Colonic mucosa (tissue), 4 donors: ENCODE measurements around the gene CHD6. TPM values are rescaled to one million over a fixed set of nuclear protein-coding genes. Genes with fewer than 3 reads are reported as not detected.

Experiments
- DNase-seq: peaks from one replicate; pipeline ENCODE4 v3.0.0-alpha.2; 2020
- H3K27ac ChIP-seq: fragments of 200-600 bp; one replicate; pipeline ENCODE4 v1.8.0; 2021
- H3K27me3 ChIP-seq: fragments of 200-600 bp; one replicate; pipeline ENCODE4 v1.8.0; 2021
- H3K36me3 ChIP-seq: fragments of 200-600 bp; one replicate; pipeline ENCODE4 v1.8.0; 2021
- H3K4me1 ChIP-seq: fragments of 200-600 bp; one replicate; pipeline ENCODE4 v1.8.0; 2021; ENCODE audit warnings: mild to moderate bottlenecking
- H3K4me3 ChIP-seq: fragments of 200-600 bp; one replicate; pipeline ENCODE4 v1.8.0; 2021
- H3K9ac ChIP-seq, 2 donors: one replicate each; pipeline ENCODE4 v1.7.0; 2013; ENCODE audit warnings: control low read depth in 2 of 2, low read depth in 2 of 2, low read length in 2 of 2
- H3K9me3 ChIP-seq: fragments of 200-600 bp; one replicate; pipeline ENCODE4 v1.8.0; 2021
- CTCF ChIP-seq: fragments of 200-600 bp; IDR thresholded peaks from one replicate; pipeline ENCODE4 v1.8.0; 2022; ENCODE audit warnings: antibody characterized with exemption, mild to moderate bottlenecking
- intact Hi-C: fragments of 100-400 bp; cut with DNase I; formaldehyde crosslinking; loops from one replicate; pipeline ENCODE4 v1.14.1; 2022
- total RNA-seq, 2 donors: library from RNA; stranded (reverse); fragmentation: NEBNext Ultra II Directional in 1 of 2; extraction: Animal tissue kit (Norgen Biotek cat#: 25700) in 1 of 2; gene quantifications; one replicate each; pipeline ENCODE4 v1.2.1, GENCODE V29; 2021
- donor health status: healthy.
- donor health status: DM: no; HTN: no; CAD: no.
- donor health status: DM: no; HTN: no; CAD: no.

Gene CHD6
- total RNA-seq, 2 donors from 2014 or later: 18.9 to 27.2 TPM

- DNase-seq: no peak
- no peaks in the 10 kb centered on the region for H3K36me3 ChIP-seq
- no peaks in the 10 kb centered on the region for H3K27me3 ChIP-seq
- no peak for TF ChIP-seq CTCF
- H3K9me3 ChIP-seq: no peaks in the 10 kb centered on the region
- H3K4me3 ChIP-seq: no peak overlapping the region
- H3K27ac ChIP-seq: no peak overlapping the region
- no peaks in the 10 kb centered on the region for H3K4me1 ChIP-seq
- no peak overlapping the region for H3K9ac ChIP-seq
- intact Hi-C loops: no loop called here
Observed at GRCh38 chr20:41534170-41534569, 84.0 kb downstream of the CHD6 start.

GRCh38 chr20:41533537-41534136 lies 84.5 kb downstream of the CHD6 start:
- no peaks in the 10 kb centered on the region for H3K27me3 ChIP-seq
- peak; percentile 37 for DNase-seq

GRCh38 chr20:41532935-41533334 lies 85.2 kb downstream of the CHD6 start:
- no peaks in the 10 kb centered on the region for H3K4me1 ChIP-seq
- H3K36me3 ChIP-seq: no peaks in the 10 kb centered on the region
- no peaks in the 10 kb centered on the region for H3K9me3 ChIP-seq
- no peak for TF ChIP-seq CTCF
- H3K9ac ChIP-seq: no peak overlapping the region
- no peak for DNase-seq
- H3K27ac ChIP-seq: no peak overlapping the region
- intact Hi-C loops: no loop called here
- H3K4me3 ChIP-seq: no peak overlapping the region
- no peaks in the 10 kb centered on the region for H3K27me3 ChIP-seq

More at GRCh38 chr20:41533537-41534136, 84.5 kb downstream of the CHD6 start:
- intact Hi-C loops: no loop called here
- H3K4me3 ChIP-seq: no peak overlapping the region
- no peak overlapping the region for H3K27ac ChIP-seq
- H3K9me3 ChIP-seq: no peaks in the 10 kb centered on the region
- no peak overlapping the region for H3K9ac ChIP-seq
- H3K4me1 ChIP-seq: no peaks in the 10 kb centered on the region
- H3K36me3 ChIP-seq: no peaks in the 10 kb centered on the region
- no peak for TF ChIP-seq CTCF

GRCh38 chr20:41531518-41532275 lies 86.5 kb downstream of the CHD6 start:
- Histone ChIP-seq H3K4me3 (no peak overlapping the region), H3K27ac (no peak overlapping the region), H3K4me1 (peaks cover 2% of the 10 kb centered on the region), H3K36me3 (no peaks in the 10 kb centered on the region), H3K9ac (no peak overlapping the region), H3K27me3 (no peaks in the 10 kb centered on the region), H3K9me3 (no peaks in the 10 kb centered on the region)
- no peak for DNase-seq
- no peak for TF ChIP-seq CTCF
- intact Hi-C loops: no loop called here

GRCh38 chr20:41530923-41531322 lies 87.3 kb downstream of the CHD6 start:
- H3K27ac ChIP-seq: no peak overlapping the region
- H3K4me3 ChIP-seq: no peak overlapping the region
- no peaks in the 10 kb centered on the region for H3K36me3 ChIP-seq
- peaks cover 3% of the 10 kb centered on the region for H3K4me1 ChIP-seq
- H3K9me3 ChIP-seq: no peaks in the 10 kb centered on the region
- intact Hi-C loops: no loop called here
- H3K9ac ChIP-seq: no peak overlapping the region
- no peak for DNase-seq
- no peaks in the 10 kb centered on the region for H3K27me3 ChIP-seq
- TF ChIP-seq CTCF: no peak
